Endodermal cell (in vitro differentiated cells): ENCODE results near the gene ABCF3. TPM values are rescaled to one million over a fixed set of nuclear protein-coding genes. Genes with fewer than 3 reads are reported as not detected.
A peak's percentile ranks its signal among the peaks of the same experiment; 100 is the strongest.

Source experiments
- DNase-seq: peaks from one replicate; pipeline ENCODE4 v3.0.0-alpha.2; 2017
- H3K27ac ChIP-seq: 2 replicates; pipeline ENCODE4 v1.5.1; 2013; ENCODE audit warnings: mild to moderate bottlenecking, low read depth, low read length, moderate library complexity
- H3K27me3 ChIP-seq: 2 replicates; pipeline ENCODE4 v1.6.1; 2013; ENCODE audit warnings: mild to moderate bottlenecking, low read length, moderate library complexity; ENCODE audit not compliant: insufficient read depth, control insufficient read depth, poor library complexity, severe bottlenecking
- H3K36me3 ChIP-seq: 2 replicates; pipeline ENCODE4 v1.7.0; 2013; ENCODE audit warnings: mild to moderate bottlenecking, low read length, moderate library complexity; ENCODE audit not compliant: control insufficient read depth, insufficient read depth
- H3K4me1 ChIP-seq: one replicate; pipeline ENCODE4 v1.7.0; 2013; ENCODE audit warnings: low read length; ENCODE audit not compliant: control insufficient read depth, insufficient read depth
- H3K4me3 ChIP-seq: 2 replicates; pipeline ENCODE4 v1.5.1; 2013; ENCODE audit warnings: mild to moderate bottlenecking, low read length, moderate library complexity
- H3K9ac ChIP-seq: 2 replicates; pipeline ENCODE4 v1.6.1; 2013; ENCODE audit warnings: mild to moderate bottlenecking, low read length, moderate library complexity; ENCODE audit not compliant: poor library complexity, severe bottlenecking; ENCODE audit errors: extremely low read depth
- H3K9me3 ChIP-seq: 2 replicates; pipeline ENCODE4 v1.6.1; 2013; ENCODE audit warnings: mild to moderate bottlenecking, low read length, moderate library complexity; ENCODE audit not compliant: control insufficient read depth
- H3K27ac Mint-ChIP-seq: 2 replicates; pipeline ENCODE4 v1.8.0; 2020; ENCODE audit warnings: mixed read lengths
- H3K27me3 Mint-ChIP-seq: 2 replicates; pipeline ENCODE4 v1.8.0; 2021; ENCODE audit warnings: mild to moderate bottlenecking, mixed read lengths; ENCODE audit not compliant: insufficient read depth
- H3K36me3 Mint-ChIP-seq: 2 replicates; pipeline ENCODE4 v1.8.0; 2020; ENCODE audit warnings: low read depth, mixed read lengths
- H3K4me1 Mint-ChIP-seq: 2 replicates; pipeline ENCODE4 v1.8.0; 2020; ENCODE audit warnings: mixed read lengths
- H3K4me3 Mint-ChIP-seq: 2 replicates; pipeline ENCODE4 v1.8.0; 2020; ENCODE audit warnings: mild to moderate bottlenecking, moderate library complexity, mixed read lengths
- H3K9me3 Mint-ChIP-seq: 2 replicates; pipeline ENCODE4 v1.8.0; 2020; ENCODE audit warnings: mild to moderate bottlenecking, mixed read lengths
- WGBS, 2 experiments: methylation state at CpG; one replicate each; pipeline versions ENCODE4 v1.1.5 to v1.1.7; 2013; ENCODE audit warnings: missing lambda C conversion rate in 2 of 2, mixed read lengths in 1 of 2; ENCODE audit not compliant: insufficient coverage in 1 of 2, insufficient read length in 1 of 2; 5-methylcytosine and 5-hydroxymethylcytosine counted together
- total RNA-seq, 2 donors: library from RNA; stranded (reverse); fragmentation: NEBNext Ultra II Directional in 1 of 2; extraction: Animal tissue kit (Norgen Biotek cat#: 25700) in 1 of 2; gene quantifications; 2 replicates in 1 of 2; 3 replicates in 1 of 2; pipeline ENCODE4 v1.2.1, GENCODE V29; 2021
- TF ChIP-seq, protein P1 (sequence below): fragments of 200-600 bp; sonication (generic); conservative IDR thresholded peaks from 2 replicates; pipeline ENCODE4 v1.5.0; 2021; ENCODE audit warnings: antibody characterized with exemption, mild to moderate bottlenecking

ABCF3 gene
- total RNA-seq, 2 donors from 2014 or later, result 57.6 to 57.8 TPM

DNA sequence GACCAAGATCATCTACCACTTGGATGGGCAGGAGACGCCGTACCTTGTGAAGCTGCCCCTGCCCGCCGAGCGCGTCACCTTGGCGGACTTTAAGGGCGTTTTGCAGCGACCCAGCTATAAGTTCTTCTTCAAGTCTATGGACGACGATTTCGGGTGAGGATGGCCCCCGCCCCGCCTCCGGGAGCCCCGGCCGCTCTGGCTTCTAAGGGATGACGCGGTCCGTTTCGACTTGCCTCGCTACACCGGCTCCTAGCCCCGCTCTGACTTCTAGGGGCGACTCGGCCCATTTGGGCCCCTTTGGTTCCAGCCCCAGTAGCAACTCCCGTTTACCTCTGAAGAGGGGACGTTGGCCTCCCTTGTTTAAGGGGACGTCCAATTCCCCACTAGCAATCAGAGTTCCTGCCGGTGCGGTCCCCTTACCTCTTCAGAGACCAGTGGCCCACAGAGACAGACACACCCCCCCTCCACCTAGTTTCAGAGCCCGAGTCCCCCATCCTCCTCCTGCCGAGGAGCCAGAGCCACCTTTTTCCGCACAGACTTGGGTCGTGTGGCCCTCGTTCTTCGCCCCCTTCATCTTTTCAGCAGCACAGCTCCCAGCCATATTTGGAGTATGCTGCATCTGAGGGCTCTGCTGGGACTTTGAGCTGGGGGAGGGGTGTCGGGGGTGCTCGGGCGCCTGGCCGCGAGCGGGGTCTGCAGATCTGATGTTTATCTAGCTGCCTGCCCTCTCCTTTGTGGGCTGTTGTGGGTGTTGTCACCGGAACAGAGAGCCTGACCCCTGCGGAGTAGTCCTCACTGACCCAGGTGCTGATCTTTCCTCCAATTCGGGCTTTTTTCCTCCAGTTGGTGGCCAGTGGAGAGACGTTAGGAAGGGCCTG lies 30.1 kb upstream of the ABCF3 start:
- H3K36me3 ChIP-seq, result peaks cover 3% of the 10 kb centered on the region
- H3K27me3 ChIP-seq, result no peaks in the 10 kb centered on the region
- Mint-ChIP-seq H3K36me3 (peaks cover 2% of the 10 kb centered on the region), H3K4me3 (peak overlapping the region; percentile 97), H3K9me3 (no peaks in the 10 kb centered on the region), H3K27ac (peak overlapping the region; percentile 95), H3K27me3 (no peaks in the 10 kb centered on the region), H3K4me1 (peaks cover 11% of the 10 kb centered on the region)
- WGBS, 2 experiments, result 0% methylated on average over 31 to 47 of the region's 47 CpGs
- H3K27ac ChIP-seq, result peak overlapping the region; percentile 87
- H3K4me1 ChIP-seq, result no peaks in the 10 kb centered on the region
- H3K9ac ChIP-seq, result peak overlapping the region; percentile 75
- H3K4me3 ChIP-seq, result peak overlapping the region; percentile 91
- peak; percentile 82 for DNase-seq
- TF ChIP-seq, protein P1, sequence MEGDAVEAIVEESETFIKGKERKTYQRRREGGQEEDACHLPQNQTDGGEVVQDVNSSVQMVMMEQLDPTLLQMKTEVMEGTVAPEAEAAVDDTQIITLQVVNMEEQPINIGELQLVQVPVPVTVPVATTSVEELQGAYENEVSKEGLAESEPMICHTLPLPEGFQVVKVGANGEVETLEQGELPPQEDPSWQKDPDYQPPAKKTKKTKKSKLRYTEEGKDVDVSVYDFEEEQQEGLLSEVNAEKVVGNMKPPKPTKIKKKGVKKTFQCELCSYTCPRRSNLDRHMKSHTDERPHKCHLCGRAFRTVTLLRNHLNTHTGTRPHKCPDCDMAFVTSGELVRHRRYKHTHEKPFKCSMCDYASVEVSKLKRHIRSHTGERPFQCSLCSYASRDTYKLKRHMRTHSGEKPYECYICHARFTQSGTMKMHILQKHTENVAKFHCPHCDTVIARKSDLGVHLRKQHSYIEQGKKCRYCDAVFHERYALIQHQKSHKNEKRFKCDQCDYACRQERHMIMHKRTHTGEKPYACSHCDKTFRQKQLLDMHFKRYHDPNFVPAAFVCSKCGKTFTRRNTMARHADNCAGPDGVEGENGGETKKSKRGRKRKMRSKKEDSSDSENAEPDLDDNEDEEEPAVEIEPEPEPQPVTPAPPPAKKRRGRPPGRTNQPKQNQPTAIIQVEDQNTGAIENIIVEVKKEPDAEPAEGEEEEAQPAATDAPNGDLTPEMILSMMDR, result no peak
- H3K9me3 ChIP-seq, result no peaks in the 10 kb centered on the region

DNA sequence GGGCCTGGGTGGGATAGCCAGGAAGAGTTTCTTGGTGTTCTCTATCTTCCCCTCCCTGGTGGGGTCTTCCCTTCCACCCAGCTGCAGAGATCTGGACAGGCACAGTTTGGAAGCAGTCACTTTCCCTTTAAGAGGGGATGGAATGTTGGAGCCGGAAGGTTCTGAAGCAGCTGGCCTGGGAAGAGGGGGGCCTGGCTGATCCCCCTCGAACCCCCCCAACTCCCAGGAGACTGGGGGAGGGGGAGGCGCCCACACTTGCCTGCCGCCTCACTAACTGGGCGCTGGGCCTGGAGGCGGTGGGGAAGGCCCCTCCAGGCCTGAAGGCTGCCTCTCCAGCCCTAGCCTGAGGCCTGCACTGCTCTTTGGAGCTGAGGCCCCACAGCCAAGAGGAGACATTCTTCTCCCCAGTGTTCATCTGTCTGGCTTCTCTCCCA lies 29.5 kb upstream of the ABCF3 start:
- Histone ChIP-seq H3K9me3 (no peaks in the 10 kb centered on the region), H3K27me3 (no peaks in the 10 kb centered on the region), H3K9ac (peak overlapping the region; percentile 75), H3K27ac (peak overlapping the region; percentile 87), H3K36me3 (peaks cover 3% of the 10 kb centered on the region), H3K4me1 (no peaks in the 10 kb centered on the region), H3K4me3 (peak overlapping the region; percentile 91)
- Mint-ChIP-seq H3K27me3 (no peaks in the 10 kb centered on the region), H3K36me3 (peaks cover 5% of the 10 kb centered on the region), H3K27ac (peak overlapping the region; percentile 95), H3K9me3 (no peaks in the 10 kb centered on the region), H3K4me3 (peak overlapping the region; percentile 97), H3K4me1 (peaks cover 11% of the 10 kb centered on the region)
- WGBS, 2 experiments, result 3% methylated on average over 6 of the region's 6 CpGs; no CpG with 5 or more reads in 1 of the 2 experiments
- TF ChIP-seq, protein P1, result no peak
- no peak for DNase-seq

DNA sequence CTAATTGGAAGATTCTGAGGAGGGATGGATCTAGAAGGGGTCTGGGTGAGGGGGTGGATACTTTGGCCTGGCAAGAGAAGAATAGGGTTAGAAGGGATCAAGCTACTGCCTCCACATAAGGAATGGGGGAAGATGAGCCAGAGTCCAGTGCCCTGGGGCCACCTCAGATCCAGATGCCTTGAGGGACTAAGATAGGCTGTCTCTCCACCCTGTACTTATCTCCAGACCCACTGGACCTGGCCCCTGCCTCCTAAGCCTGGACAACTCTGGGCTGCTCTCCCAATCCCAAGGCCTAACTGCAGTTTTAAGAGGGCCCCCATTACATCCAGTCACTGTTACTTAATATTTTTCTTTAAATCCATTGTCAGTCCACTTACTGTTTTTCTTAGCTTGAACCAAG lies 28.8 kb upstream of the ABCF3 start:
- Histone ChIP-seq H3K36me3 (peaks cover 3% of the 10 kb centered on the region), H3K4me3 (peak overlapping the region; percentile 91), H3K9ac (peak overlapping the region; percentile 75), H3K4me1 (no peaks in the 10 kb centered on the region), H3K27me3 (no peaks in the 10 kb centered on the region), H3K27ac (peak overlapping the region; percentile 87), H3K9me3 (no peaks in the 10 kb centered on the region)
- no peak for DNase-seq
- no peaks in the 10 kb centered on the region for H3K9me3 Mint-ChIP-seq
- TF ChIP-seq, protein P1, result no peak
- peak overlapping the region; percentile 97 for H3K4me3 Mint-ChIP-seq
- no peaks in the 10 kb centered on the region for H3K27me3 Mint-ChIP-seq
- H3K4me1 Mint-ChIP-seq, result peaks cover 11% of the 10 kb centered on the region
- H3K36me3 Mint-ChIP-seq, result peaks cover 5% of the 10 kb centered on the region
- H3K27ac Mint-ChIP-seq, result peak overlapping the region; percentile 92
